ENCODE results near the gene ARSA. TPM values are rescaled to one million over a fixed set of nuclear protein-coding genes. Genes with fewer than 3 reads are reported as not detected.

Gene ARSA
- total and polyA plus RNA-seq, 2 of the 13 experiments (the other 11 are each of a cell fraction or from before 2014, with no cell fraction given), result 9.0 to 11.5 TPM

GRCh38 chr22:50575426-50575941 lies 52.5 kb downstream of the ARSA start (continued):
- TF ChIP-seq CENPX (CRISPR knock-in tag; IDR thresholded peaks at IDR 0.05), result no peak
- no peak for TF ChIP-seq GPN1 (CRISPR knock-in tag; IDR thresholded peaks at IDR 0.05; ENCODE audit: borderline replicate concordance)
- no peak for TF ChIP-seq DMAP1 (CRISPR knock-in tag; IDR thresholded peaks at IDR 0.05)
- TF ChIP-seq POLR2A (IDR thresholded peaks at IDR 0.05; ENCODE audit: insufficient read depth in 1 of 2, low read depth in 2 of 2, low read length in 2 of 2), result no peak
- no peak for TF ChIP-seq HNF4G (IDR thresholded peaks at IDR 0.05; ENCODE audit: borderline replicate concordance, low read depth, low read length)
- TF ChIP-seq HNF4G (CRISPR knock-in tag; IDR thresholded peaks at IDR 0.05; ENCODE audit: borderline replicate concordance, low read depth), result no peak
- no peak for TF ChIP-seq CEBPB (IDR thresholded peaks at IDR 0.05; ENCODE audit: borderline replicate concordance, low read depth, low read length)
- TF ChIP-seq GFI1 (CRISPR knock-in tag; IDR thresholded peaks at IDR 0.05; ENCODE audit: borderline replicate concordance), result no peak
- TF ChIP-seq PLRG1 (conservative IDR thresholded peaks at IDR 0.05), result no peak

Small RNA genes within 50 kb of the gene (small RNA-seq; reads per million reads assigned to genes)
- 0 reads per million in 3 experiments for gene RF00019 (ENCODE audit: insufficient read depth in 2 of 3, insufficient read length in 3 of 3, low read depth in 2 of 3, low replicate concordance in 1 of 3)

Other genes with a start within 250 kb of the ARSA start
- 21.3 and 40.9 TPM in 2 replicates for gene SBF1, start 153.1 kb downstream of the ARSA start, total RNA-seq (2016; rRNA removed; fragmentation: Illumina TruSeq; extraction: Trizol)
- 31.7 and 43.3 TPM in 2 replicates for gene SBF1, start 153.1 kb downstream of the ARSA start, polyA plus RNA-seq (2011; rRNA removed)
- gene ADM2, start 146.6 kb downstream of the ARSA start, total RNA-seq (2016; rRNA removed; fragmentation: Illumina TruSeq; extraction: Trizol), result 0.76 and 1.2 TPM in 2 replicates
- gene ADM2, start 146.6 kb downstream of the ARSA start, polyA plus RNA-seq (2011; rRNA removed), result 3.0 and 4.0 TPM in 2 replicates
- 1.2 and 1.5 TPM in 2 replicates for gene MIOX, start 141.3 kb downstream of the ARSA start, total RNA-seq (2016; rRNA removed; fragmentation: Illumina TruSeq; extraction: Trizol)
- gene MIOX, start 141.3 kb downstream of the ARSA start, polyA plus RNA-seq (2011; rRNA removed), result 2.9 and 5.0 TPM in 2 replicates
- 10.2 and 30.6 TPM in 2 replicates for gene LMF2, start 120.5 kb downstream of the ARSA start, total RNA-seq (2016; rRNA removed; fragmentation: Illumina TruSeq; extraction: Trizol)
- gene LMF2, start 120.5 kb downstream of the ARSA start, polyA plus RNA-seq (2011; rRNA removed), result 23.3 and 37.9 TPM in 2 replicates
- 44.1 and 64.4 TPM in 2 replicates for gene NCAPH2, start 119.9 kb downstream of the ARSA start, total RNA-seq (2016; rRNA removed; fragmentation: Illumina TruSeq; extraction: Trizol)
- 27.6 and 28.1 TPM in 2 replicates for gene NCAPH2, start 119.9 kb downstream of the ARSA start, polyA plus RNA-seq (2011; rRNA removed)
- 2.1 and 3.7 TPM in 2 replicates for gene SCO2, start 102.6 kb downstream of the ARSA start, total RNA-seq (2016; rRNA removed; fragmentation: Illumina TruSeq; extraction: Trizol)
- gene SCO2, start 102.6 kb downstream of the ARSA start, polyA plus RNA-seq (2011; rRNA removed), result 0.32 and 0.85 TPM in 2 replicates
- 2.3 and 3.9 TPM in 2 replicates for gene TYMP, start 98.1 kb downstream of the ARSA start, total RNA-seq (2016; rRNA removed; fragmentation: Illumina TruSeq; extraction: Trizol)
- gene TYMP, start 98.1 kb downstream of the ARSA start, polyA plus RNA-seq (2011; rRNA removed), result 4.3 and 7.5 TPM in 2 replicates
- not detected in 2 replicates for gene KLHDC7B, start 82.3 kb downstream of the ARSA start, total RNA-seq (2016; rRNA removed; fragmentation: Illumina TruSeq; extraction: Trizol)
- gene KLHDC7B, start 82.3 kb downstream of the ARSA start, polyA plus RNA-seq (2011; rRNA removed), result 0.11 and 0.17 TPM in 2 replicates
- not detected in 2 replicates for gene SYCE3, start 65.2 kb downstream of the ARSA start, total RNA-seq (2016; rRNA removed; fragmentation: Illumina TruSeq; extraction: Trizol)
- gene SYCE3, start 65.2 kb downstream of the ARSA start, polyA plus RNA-seq (2011; rRNA removed), result 0.29 TPM in 1 of 2 replicates, not detected in the other
- 2.3 and 9.2 TPM in 2 replicates for gene CPT1B, start 49.7 kb downstream of the ARSA start, total RNA-seq (2016; rRNA removed; fragmentation: Illumina TruSeq; extraction: Trizol)
- gene CPT1B, start 49.7 kb downstream of the ARSA start, polyA plus RNA-seq (2011; rRNA removed), result 19.5 and 26.5 TPM in 2 replicates
- gene CHKB, start 45.3 kb downstream of the ARSA start, total RNA-seq (2016; rRNA removed; fragmentation: Illumina TruSeq; extraction: Trizol), result 9.9 and 24.5 TPM in 2 replicates
- gene CHKB, start 45.3 kb downstream of the ARSA start, polyA plus RNA-seq (2011; rRNA removed), result 42.7 and 43.1 TPM in 2 replicates
- gene MAPK8IP2, start 27.4 kb downstream of the ARSA start, total RNA-seq (2016; rRNA removed; fragmentation: Illumina TruSeq; extraction: Trizol), result 2.1 and 2.6 TPM in 2 replicates
- gene MAPK8IP2, start 27.4 kb downstream of the ARSA start, polyA plus RNA-seq (2011; rRNA removed), result 1.3 and 2.2 TPM in 2 replicates
- 1.9 and 2.9 TPM in 2 replicates for gene SHANK3, start 44.7 kb upstream of the ARSA start, total RNA-seq (2016; rRNA removed; fragmentation: Illumina TruSeq; extraction: Trizol)
- 4.6 and 6.5 TPM in 2 replicates for gene SHANK3, start 44.7 kb upstream of the ARSA start, polyA plus RNA-seq (2011; rRNA removed)
- not detected in 2 replicates for gene ACR, start 110.1 kb upstream of the ARSA start, total RNA-seq (2016; rRNA removed; fragmentation: Illumina TruSeq; extraction: Trizol)
- 0.15 and 0.29 TPM in 2 replicates for gene ACR, start 110.1 kb upstream of the ARSA start, polyA plus RNA-seq (2011; rRNA removed)
- gene RABL2B, start 155.5 kb upstream of the ARSA start, total RNA-seq (2016; rRNA removed; fragmentation: Illumina TruSeq; extraction: Trizol), result 4.9 and 8.0 TPM in 2 replicates
- gene RABL2B, start 155.5 kb upstream of the ARSA start, polyA plus RNA-seq (2011; rRNA removed), result 27.9 and 28.3 TPM in 2 replicates

All from HepG2 (cell line).